Esophagus squamous epithelium (tissue), 4 donors: ENCODE data around the gene UGT1A10.

ENCODE experiments used
- CTCF ChIP-seq, 6 experiments: fragments of 450-650 bp in 4 of 6; fragments of 200-600 bp in 2 of 6; sonication (generic) in 2 of 6; IDR thresholded peaks; one replicate each; pipeline ENCODE4 v1.5.1; 2016 to 2019; ENCODE audit warnings: antibody characterized with exemption in 6 of 6, mild to moderate bottlenecking in 4 of 6, moderate library complexity in 4 of 6
- POLR2A ChIP-seq, 4 donors: fragments of 450-650 bp; IDR thresholded peaks; one replicate each; pipeline ENCODE4 v1.6.1; 2017; ENCODE audit warnings: antibody characterized with exemption in 4 of 4, mild to moderate bottlenecking in 4 of 4, moderate library complexity in 3 of 4

GRCh38 chr2:233810385-233810784, 174.1 kb downstream of the UGT1A10 start:
- TF ChIP-seq CTCF (IDR thresholded peaks at IDR 0.05) (no peak), POLR2A (IDR thresholded peaks at IDR 0.05) (no peak)
